Limb (tissue), 2 donors: Measurements from ENCODE around the gene HDGFL1.

ENCODE experiments used
- DNase-seq, 2 donors: peaks; one replicate each; pipeline ENCODE4 v3.0.0-alpha.2; 2016; ENCODE audit errors: extremely low spot score in 2 of 2

The HDGFL1 gene

DNA sequence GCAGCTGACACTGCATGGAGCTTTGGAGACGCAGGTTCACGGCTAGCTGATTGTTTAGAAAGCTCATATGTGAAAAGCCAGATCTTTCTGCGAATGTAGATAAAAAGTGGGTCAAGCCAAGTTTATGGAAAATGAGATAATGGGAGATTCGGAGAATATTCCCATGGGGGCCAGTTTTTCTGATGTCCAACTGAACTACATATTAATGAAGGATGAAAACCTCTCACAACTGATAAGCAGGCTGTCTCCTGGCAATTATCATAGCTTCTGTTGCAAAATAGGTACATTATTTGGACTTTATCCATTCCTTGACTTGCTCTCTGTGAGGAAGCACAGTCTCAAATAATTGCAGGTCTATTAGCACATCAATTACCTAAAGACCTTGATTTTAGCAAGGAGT lies 21.1 kb downstream of the HDGFL1 start:
- DNase-seq = no peak

- DNase-seq = no peak
Observed at GRCh38 chr6:22593895-22594294, 24.5 kb downstream of the HDGFL1 start.

GRCh38 chr6:22596011-22596410 lies 26.6 kb downstream of the HDGFL1 start:
- no peak for DNase-seq

DNA sequence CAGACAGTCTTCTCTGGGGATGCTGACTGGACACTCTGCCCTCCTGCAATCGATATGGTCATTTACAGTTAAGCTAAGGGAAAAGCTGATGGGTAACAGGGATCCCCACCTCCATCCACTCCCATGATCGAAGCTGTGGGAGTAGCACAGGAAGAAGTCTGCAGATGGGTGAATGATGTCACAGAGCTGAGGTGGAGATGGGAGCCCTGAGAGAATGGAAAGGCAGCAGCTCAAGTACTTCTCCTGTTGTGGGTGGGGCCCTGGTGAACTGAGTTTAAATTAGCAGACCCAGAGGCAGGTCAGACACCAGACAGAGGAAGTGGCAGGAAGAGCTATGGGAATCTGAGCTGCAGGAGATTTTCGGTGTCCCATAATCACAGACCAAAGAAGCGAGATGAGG lies 29.0 kb downstream of the HDGFL1 start:
- no peak for DNase-seq

DNA sequence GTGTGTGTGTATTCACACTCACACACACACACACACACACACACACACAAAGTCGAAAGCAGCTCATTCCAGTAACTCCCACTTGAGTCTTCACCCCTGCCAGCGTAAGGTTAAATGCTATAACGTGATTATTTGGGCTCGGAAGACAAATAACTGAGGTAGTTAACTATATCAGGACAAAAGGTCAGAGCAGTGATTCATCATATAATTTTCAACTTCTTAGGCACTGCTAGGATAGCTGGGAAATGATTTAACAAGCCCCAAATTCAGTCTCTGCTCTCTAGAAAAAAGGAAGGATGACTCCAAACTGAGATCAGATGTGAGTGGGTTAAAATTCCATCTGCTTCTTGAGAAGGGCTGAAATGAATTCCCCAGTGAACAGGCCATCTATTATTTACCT lies 30.7 kb downstream of the HDGFL1 start:
- DNase-seq = no peak

DNA sequence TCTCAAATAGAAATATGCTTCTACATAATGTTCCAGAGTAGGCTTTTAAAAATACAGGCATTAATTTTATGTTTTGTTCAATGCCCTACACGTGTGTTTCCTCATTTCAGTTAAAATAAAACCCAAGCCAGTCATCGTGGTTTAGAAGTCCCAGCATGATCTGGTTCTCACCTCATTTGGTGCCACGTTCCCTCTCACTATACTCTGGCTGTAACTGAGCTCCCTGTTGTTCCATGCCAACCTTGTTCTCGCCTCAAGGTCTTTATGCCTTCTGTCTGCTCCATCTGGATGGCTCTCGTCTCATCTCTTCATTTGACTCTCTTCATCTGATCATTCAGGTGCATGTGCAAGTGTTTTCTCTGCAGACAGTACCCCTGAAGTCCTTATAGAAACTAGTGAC lies 32.6 kb downstream of the HDGFL1 start:
- DNase-seq = no peak

- no peak for DNase-seq
Observed at GRCh38 chr6:22605736-22606135, 36.4 kb downstream of the HDGFL1 start.

DNA sequence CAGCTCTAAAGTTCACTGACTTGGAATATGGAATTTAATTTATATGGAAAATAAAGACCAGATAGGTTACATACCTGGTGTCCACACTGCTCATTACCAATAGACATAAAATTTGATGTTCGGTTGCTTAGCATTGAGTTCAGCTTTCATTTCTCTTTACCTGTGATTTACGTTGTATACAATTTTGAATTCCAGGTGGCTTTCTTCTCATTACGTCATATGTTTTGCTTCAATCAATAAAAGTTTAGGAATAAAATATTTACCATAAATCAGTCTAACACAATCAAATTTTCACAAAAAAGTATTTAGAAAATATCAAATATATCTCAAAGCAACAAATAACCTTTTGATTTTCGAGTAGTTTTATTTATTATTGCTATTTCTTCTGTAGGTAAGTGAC lies 40.8 kb downstream of the HDGFL1 start:
- no peak for DNase-seq

GRCh38 chr6:22612236-22612635 lies 42.9 kb downstream of the HDGFL1 start:
- DNase-seq = peak in 1 of 2 donors; percentile 42

DNA sequence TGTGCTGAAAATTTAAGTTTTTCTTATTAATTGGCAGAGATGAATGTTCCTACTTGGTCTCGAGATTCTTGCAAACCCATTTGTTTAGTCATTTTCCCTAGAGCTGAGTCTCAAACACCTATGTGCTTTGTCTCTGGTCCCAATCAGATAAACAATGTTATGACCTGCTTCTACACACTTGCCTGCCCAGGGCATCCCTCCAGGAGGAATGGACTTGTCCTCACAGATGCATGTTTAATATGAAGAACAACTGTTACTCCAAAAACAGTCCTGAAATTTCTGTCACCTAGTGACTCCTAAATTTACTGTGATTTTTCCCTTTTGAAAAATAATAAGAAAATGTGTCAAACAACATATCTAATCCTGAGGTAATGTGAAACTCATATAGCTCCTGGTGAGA lies 43.7 kb downstream of the HDGFL1 start:
- no peak for DNase-seq

DNA sequence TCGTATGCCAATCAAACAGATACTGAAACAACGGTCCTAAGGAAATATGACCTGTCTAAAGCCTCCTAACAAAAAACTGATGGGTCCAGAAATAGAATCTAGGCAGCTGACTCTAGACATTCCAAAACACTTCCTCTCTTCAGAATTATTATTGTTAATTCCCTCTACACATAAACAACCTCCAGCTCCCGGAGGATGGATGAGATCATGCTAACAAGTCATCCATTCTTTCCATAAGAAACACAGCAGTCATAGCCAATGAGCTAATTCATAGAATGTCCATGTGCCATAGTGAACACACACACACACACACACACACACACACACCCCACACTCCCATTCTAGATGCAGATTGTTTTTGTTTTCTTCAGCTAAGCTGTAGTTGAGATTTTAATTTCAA lies 44.3 kb downstream of the HDGFL1 start:
- peak in 1 of 2 donors; percentile 69 for DNase-seq

- DNase-seq = no peak
Observed at GRCh38 chr6:22614547-22614946, 45.2 kb downstream of the HDGFL1 start.

DNA sequence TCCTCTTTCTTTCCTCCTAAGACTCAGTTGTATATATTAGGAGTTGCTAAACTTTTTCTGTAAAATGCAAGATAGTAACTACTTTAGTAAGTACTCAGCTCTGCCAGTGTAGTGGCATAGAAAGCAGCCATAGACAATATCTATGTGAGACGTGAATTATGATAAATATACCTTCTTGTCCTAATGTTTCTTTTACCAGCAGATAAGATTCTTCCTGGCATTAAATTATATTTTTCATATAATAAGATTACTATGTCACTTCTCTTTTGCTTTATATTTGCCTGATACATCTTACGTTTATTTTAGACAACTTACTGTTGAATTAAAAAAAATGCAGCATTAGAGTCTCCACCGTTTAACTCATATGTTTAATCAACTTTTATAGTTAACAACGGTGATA lies 51.7 kb downstream of the HDGFL1 start:
- DNase-seq = no peak
